BJ (cell line): ENCODE data around the gene TRIM38. TPM values are rescaled to one million over a fixed set of nuclear protein-coding genes. Genes with fewer than 3 reads are reported as not detected.

ENCODE experiments used
- CTCF ChIA-PET: fragments of 350-600 bp; formaldehyde crosslinking; extraction: SDS; loops from one replicate; lab custom pipeline; 2021; ENCODE audit warnings: antibody characterized with exemption, inconsistent platforms; lab: Yijun Ruan, JAX
- POLR2A ChIA-PET: fragments of 300-600 bp; sonication (Branson Sonifier 250); formaldehyde crosslinking; extraction: SDS; loops from one replicate; lab custom pipeline; 2021; ENCODE audit warnings: antibody characterized with exemption; lab: Charles Lee
- DNase-seq: peaks from one replicate; pipeline ENCODE4 v3.0.0-alpha.2; 2011; ENCODE audit warnings: low read depth
- H3K27me3 ChIP-seq: 2 replicates; pipeline ENCODE4 v1.6.0; 2011; ENCODE audit warnings: low read length; ENCODE audit not compliant: control insufficient read depth, insufficient read depth
- H3K36me3 ChIP-seq: 2 replicates; pipeline ENCODE4 v1.5.1; 2011; ENCODE audit warnings: low read length; ENCODE audit not compliant: control insufficient read depth, insufficient read depth
- H3K4me3 ChIP-seq: 2 replicates; pipeline ENCODE4 v1.5.1; 2011; ENCODE audit warnings: low read depth, mild to moderate bottlenecking, control low read depth, low read length
- CTCF ChIP-seq: IDR thresholded peaks from 2 replicates; pipeline ENCODE4 v1.5.1; 2011; ENCODE audit warnings: low read depth, mild to moderate bottlenecking, control low read depth, inconsistent platforms, low read length, moderate library complexity; ENCODE audit not compliant: insufficient read depth
- polyA plus RNA-seq: library from polyadenylated mRNA; depleted of rRNA; stranded (reverse); fragments of >200 nt; gene quantifications from 2 replicates; pipeline ENCODE4 v1.2.3, GENCODE V29; 2011

The TRIM38 gene
- polyA plus RNA-seq, 1 experiment: 4.7 TPM

DNA sequence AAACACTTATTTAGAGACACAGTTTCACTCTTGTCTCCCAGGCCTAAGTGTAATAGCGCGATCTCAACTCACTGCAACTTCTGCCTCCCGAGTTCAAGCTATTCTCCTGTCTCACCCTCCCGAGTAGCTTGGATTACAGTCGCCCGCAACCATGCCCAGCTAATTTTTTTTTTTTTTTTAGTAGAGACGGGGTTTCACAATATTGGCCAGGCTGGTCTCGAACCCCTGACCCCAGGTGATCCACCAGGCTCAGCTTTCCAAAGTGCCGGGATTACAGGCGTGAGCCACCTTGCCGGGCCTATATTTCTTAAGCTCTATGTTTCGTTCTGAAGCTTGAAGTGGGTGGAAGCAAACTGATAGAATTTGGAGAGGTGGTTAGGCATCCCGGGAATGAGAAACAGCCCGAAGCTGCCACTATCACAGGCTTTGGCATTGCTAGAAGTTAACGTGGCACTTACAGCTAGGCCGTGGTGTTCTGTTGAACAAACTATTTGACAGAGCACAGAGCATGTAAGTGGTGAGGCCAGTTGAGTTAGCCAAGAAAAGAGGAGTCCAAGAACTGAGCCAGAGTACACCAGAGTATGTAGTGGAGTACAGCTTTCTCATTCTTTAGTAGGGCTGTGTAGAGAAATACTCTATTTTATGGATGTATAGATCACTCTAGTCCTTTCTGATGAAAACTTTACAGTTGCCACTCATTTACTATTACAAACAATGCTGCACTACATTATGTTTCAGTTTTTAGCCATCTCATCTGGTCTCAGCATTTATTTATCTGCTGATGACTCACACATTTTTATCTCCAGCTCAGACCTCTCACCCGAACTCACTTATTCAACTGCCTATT is 62.7 kb downstream of the TRIM38 start:
- Histone ChIP-seq H3K27me3 (no peaks in the 10 kb centered on the region), H3K36me3 (no peaks in the 10 kb centered on the region), H3K4me3 (no peak overlapping the region)
- no peak for TF ChIP-seq CTCF
- peak; percentile 42 for DNase-seq
- CTCF ChIA-PET: interaction anchor here (0.6 to 2.5 kb wide), 12 partner anchors 8 to 1812 kb away, joined by 3 to 13 read pairs (median 4); partner anchors contain the start of gene HFE
- POLR2A ChIA-PET: interaction anchor here (0.5 to 2.6 kb wide), 12 partner anchors 8 to 1868 kb away, joined by 3 to 21 read pairs (median 8); a partner anchor contains a TSS

- peak; percentile 78 for DNase-seq
- Histone ChIP-seq H3K27me3 (no peaks in the 10 kb centered on the region), H3K4me3 (peak overlapping the region; percentile 64), H3K36me3 (no peaks in the 10 kb centered on the region)
- TF ChIP-seq CTCF: peak; percentile 95
- POLR2A ChIA-PET: interaction anchor here (0.5 to 2.6 kb wide), 14 partner anchors 9 to 1867 kb away, joined by 3 to 21 read pairs (median 6); a partner anchor contains a TSS
- CTCF ChIA-PET: interaction anchor here (0.7 to 2.5 kb wide), 19 partner anchors 9 to 1811 kb away, joined by 3 to 13 read pairs (median 4); partner anchors contain the start of gene HFE
Measured at GRCh38 chr6:26025894-26026832, 63.6 kb downstream of the TRIM38 start.

DNA sequence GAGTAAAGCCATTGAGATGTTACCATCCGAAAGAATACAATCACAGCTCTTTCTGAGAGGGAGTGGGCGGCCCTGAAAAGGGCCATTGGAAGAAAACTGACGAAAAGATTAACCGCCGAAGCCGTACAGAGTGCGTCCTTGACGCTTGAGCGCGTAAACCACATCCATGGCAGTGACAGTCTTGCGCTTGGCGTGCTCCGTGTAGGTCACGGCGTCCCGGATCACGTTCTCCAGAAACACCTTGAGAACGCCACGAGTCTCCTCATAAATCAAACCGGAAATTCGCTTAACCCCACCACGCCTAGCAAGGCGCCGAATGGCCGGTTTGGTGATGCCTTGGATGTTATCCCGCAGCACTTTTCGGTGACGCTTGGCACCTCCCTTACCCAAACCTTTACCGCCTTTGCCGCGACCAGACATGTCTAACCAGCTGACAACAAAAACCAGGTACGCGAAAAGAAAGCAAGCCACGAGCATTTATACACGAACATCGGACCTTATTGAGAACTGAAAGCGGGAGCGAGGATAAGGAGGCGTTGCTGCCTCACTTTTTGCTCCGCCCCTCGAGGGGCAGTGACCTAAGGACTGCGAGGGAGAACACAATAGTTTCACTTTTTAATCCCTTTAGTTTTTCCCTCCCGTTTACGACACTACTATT is 64.4 kb downstream of the TRIM38 start:
- ChIA-PET POLR2A (interaction anchor here (0.6 to 2.6 kb wide), 11 partner anchors 10 to 1866 kb away, joined by 3 to 21 read pairs (median 6); a partner anchor contains a TSS), CTCF (interaction anchor here (0.7 to 2.5 kb wide), 15 partner anchors 10 to 1810 kb away, joined by 3 to 13 read pairs (median 4); a partner anchor contains a TSS)
- peak; percentile 77 for DNase-seq
- Histone ChIP-seq H3K36me3 (no peaks in the 10 kb centered on the region), H3K4me3 (peak overlapping the region; percentile 64), H3K27me3 (no peaks in the 10 kb centered on the region)
- TF ChIP-seq CTCF: no peak

- H3K36me3 ChIP-seq: no peaks in the 10 kb centered on the region
- no peak for TF ChIP-seq CTCF
- peak overlapping the region; percentile 64 for H3K4me3 ChIP-seq
- ChIA-PET CTCF (interaction anchor here (1.0 to 2.3 kb wide), 2 partner anchors 19 to 70 kb away, joined by 3 to 8 read pairs; no protein-coding TSS in a partner anchor), POLR2A (interaction anchor here (0.7 to 2.6 kb wide), 3 partner anchors 16 to 129 kb away, joined by 3 to 21 read pairs (median 5); a partner anchor contains a TSS)
- no peak for DNase-seq
- no peaks in the 10 kb centered on the region for H3K27me3 ChIP-seq
Measured at GRCh38 chr6:26027491-26028211, 65.0 kb downstream of the TRIM38 start.
